ENCODE data around the gene PRMT2. TPM values are rescaled to one million over a fixed set of nuclear protein-coding genes. Genes with fewer than 3 reads are reported as not detected.
"Not testable (repeated sequence)": the region's sequence is repeated elsewhere in the genome, so short reads cannot be mapped to it uniquely, and the experiment has no call there.

PRMT2 gene
- total RNA-seq, 2 donors from 2014 or later = 91.3 to 93.0 TPM

DNA sequence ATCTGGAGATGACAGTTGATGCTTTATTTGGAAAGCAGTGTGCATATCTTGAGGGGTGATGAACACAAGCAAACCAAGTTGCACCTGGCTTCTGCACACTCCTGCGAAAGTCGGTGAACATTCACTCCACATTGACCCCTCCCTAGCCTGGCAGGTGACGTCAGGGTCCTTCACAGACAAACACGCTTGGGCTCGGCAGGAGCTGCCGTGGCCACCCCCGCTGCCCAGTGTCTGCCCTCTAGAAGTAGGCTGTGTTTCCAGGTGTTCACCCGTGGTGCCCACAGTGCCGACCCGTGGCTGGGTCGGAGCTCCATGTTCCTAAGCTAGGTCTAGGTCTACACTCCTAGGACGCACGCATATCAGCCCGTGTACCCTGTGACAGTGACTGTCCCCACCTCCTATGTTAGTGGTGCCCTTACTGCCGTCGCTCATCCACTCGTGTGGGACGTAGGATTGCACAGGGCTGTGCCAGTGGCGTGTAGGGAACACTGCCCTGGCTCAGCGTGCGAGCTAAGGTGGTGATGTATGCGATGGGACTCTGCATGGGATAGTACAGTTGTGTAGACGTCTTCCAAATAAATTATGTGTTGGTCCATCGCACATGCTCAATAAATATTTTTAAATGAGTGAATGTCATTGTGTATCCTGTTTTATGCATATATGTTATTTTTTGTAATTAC is 29.0 kb downstream of the PRMT2 start:
- intact Hi-C loops (cut with DNase I) = no loop called here
- no peak for DNase-seq (ENCODE audit: low spot score)

DNA sequence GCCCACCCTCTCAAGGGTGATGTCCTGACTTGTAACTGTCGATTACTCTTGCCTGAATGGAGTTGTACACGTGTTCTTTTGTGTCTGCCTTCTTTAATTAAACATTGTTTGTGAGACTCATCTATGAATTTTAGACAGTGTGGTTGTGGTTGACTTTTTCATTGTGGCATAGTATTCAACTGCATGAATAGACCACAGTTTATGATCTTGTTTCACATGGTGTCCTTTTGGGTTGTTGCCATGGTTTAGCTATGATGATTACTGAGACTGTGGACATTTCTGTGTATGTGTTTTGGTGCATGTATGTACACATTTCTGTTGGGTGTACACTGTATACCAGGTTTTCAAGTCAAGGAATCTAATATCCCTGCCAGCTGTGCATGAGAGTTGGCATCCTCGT is 30.1 kb downstream of the PRMT2 start:
- intact Hi-C loops (cut with DNase I) = no loop called here
- DNase-seq (ENCODE audit: low spot score) = no peak

DNA sequence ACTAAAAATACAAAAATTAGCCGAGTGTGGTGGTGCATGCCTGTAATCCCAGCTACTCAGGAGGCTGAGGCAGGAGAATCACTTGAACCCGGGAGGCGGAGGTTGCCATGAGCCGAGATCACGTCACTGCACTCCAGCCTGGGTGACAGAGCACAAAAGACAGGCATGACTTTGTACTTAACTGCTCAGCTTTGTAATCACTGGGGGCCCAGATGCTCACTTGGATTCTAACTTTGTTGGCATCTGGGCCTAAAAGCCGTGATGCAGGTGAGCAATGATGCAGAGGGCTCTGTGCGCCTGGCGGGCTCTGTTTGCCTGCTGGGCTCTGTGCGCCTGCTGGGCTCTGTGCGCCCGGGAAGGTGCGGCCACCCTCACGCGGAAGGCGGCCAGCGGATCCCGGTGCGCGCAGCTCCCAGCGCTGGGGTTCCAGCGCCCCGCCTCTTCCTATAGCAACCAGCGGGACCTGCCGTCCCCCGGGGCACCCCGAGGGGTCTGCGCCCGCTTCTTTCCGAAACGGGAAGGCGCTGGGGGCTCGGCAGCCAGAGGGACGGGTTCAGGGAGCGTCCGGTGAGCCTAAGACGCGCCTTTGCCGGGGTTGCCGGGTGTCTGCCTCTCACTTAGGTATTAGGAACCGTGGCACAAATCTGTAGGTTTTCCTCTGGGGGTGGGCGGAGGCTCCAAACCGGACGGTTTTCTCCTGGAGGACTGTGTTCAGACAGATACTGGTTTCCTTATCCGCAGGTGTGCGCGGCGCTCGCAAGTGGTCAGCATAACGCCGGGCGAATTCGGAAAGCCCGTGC is 31.7 kb downstream of the PRMT2 start:
- DNase-seq (ENCODE audit: low spot score) = no peak
- intact Hi-C loops (cut with DNase I) = no loop called here

DNA sequence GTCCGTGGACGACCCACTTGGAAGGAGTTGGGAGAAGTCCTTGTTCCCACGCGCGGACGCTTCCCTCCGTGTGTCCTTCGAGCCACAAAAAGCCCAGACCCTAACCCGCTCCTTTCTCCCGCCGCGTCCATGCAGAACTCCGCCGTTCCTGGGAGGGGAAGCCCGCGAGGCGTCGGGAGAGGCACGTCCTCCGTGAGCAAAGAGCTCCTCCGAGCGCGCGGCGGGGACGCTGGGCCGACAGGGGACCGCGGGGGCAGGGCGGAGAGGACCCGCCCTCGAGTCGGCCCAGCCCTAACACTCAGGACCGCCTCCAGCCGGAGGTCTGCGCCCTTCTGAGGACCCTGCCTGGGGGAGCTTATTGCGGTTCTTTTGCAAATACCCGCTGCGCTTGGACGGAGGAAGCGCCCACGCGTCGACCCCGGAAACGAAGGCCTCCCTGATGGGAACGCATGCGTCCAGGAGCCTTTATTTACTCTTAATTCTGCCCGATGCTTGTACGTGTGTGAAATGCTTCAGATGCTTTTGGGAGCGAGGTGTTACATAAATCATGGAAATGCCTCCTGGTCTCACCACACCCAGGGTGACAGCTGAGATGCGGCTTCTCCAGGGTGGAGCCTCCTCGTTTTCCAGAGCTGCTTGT is 32.4 kb downstream of the PRMT2 start:
- DNase-seq (ENCODE audit: low spot score) = no peak
- intact Hi-C loops (cut with DNase I) = no loop called here

DNA sequence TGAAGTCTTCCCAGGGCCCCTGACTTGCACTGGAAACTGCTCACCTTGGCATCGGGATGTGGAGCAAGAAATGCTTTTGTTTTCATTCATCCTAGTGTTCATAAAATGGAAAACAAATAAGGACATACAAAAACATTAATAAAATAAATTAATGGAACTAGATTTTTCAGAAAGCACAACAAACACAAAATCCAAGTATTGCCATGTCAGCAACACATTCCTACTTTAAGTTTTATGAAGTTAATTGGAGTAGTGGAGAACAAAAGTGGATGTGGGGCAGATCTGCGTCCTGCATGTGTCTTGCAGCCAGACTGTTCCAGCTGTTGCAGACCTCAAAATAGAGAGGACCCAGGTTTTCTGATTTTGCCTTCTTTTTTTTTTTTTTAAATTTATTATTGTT is 32.9 kb downstream of the PRMT2 start:
- intact Hi-C loops (cut with DNase I) = no loop called here
- DNase-seq (ENCODE audit: low spot score) = no peak

DNA sequence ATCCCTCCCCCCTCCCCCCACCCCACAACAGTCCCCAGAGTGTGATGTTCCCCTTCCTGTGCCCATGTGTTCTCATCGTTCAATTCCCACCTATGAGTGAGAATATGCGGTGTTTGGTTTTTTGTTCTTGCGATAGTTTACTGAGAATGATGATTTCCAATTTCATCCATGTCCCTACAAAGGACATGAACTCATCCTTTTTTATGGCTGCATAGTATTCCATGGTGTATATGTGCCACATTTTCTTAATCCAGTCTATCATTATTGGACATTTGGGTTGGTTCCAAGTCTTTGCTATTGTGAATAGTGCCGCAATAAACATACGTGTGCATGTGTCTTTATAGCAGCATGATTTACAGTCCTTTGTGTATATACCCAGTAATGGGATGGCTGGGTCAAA is 33.4 kb downstream of the PRMT2 start:
- intact Hi-C loops (cut with DNase I); DNase-seq (ENCODE audit: low spot score): not testable (repeated sequence)

DNA sequence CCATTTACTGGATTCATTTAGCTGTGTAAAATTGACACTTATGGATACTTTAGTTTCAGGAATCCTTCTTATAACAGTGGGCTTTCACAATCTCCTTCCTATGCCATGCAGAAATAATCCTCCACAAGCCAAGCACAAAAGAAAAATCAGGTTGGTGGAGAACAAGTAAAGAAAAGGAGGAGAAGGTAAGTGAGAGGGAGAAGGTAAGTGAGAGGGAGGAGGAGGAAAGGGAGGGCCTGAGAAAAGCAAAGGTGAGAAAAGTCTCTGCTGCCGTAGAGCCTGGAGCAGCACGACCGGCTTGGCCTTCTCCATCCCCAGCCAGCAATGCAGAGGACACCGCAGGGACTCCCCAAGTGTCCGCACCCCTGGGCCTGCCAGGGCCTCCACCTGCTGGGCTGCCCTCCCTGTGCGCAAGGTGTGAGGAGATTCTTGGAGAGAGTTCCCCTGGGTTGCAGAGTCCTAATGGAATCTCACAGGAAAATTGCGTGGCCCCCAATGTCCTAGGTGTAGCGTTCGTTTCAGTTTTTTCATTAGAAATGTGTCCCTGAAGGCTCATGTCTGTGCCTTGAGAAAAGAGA is 39.0 kb downstream of the PRMT2 start:
- intact Hi-C loops (cut with DNase I) = no loop called here
- DNase-seq (ENCODE audit: low spot score) = peak; percentile 52

DNA sequence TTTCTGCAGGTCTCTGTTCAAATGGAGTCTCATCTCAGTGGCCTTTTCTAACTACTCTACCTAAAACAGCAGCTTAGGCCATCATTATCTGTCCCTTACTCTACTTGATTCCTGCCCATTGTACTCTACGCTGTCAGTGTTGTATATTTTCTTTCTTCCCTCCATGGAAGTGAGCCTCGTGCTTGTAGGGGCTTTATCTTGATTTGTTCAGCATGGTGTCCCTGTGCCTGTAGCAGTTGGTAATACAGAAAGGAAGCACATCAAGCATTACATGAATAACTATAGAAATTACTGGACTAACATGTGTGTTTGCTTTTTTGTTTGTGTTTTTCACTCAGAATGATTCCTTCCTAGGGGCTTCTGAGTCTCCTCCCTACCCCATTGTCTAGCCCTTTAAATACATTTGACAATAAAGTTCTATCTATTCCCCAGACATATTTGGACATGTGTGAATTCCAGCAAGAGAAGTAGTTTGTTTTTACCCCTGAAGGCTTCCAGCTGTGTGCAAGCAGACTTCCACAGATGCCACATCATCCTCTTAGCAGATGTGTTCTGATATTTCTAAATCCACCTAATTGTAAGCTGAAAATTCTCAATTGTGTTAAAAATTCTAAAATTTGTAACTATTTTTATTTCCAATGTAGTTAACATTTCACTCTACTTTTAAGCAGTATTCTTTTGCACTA is 40.3 kb downstream of the PRMT2 start:
- no peak for DNase-seq (ENCODE audit: low spot score)
- intact Hi-C loops (cut with DNase I) = no loop called here

DNA sequence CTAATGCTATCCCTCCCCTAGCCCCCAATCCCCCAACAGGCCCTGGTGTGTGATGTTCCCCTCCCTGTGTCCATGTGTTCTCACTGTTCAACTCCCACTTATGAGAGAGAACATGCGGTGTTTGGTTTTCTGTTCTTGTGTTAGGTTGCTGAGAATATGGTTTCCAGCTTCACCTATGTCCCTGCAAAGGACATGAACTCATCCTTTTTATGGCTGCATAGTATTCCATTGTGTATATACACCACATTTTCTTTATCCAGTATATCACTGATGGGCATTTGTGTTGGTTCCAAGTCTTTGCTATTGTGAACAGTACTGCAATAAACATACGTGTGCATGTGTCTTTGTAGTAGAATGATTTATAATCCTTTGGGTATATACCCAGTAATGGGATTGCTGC is 41.1 kb downstream of the PRMT2 start:
- intact Hi-C loops (cut with DNase I); DNase-seq (ENCODE audit: low spot score): not testable (repeated sequence)

DNA sequence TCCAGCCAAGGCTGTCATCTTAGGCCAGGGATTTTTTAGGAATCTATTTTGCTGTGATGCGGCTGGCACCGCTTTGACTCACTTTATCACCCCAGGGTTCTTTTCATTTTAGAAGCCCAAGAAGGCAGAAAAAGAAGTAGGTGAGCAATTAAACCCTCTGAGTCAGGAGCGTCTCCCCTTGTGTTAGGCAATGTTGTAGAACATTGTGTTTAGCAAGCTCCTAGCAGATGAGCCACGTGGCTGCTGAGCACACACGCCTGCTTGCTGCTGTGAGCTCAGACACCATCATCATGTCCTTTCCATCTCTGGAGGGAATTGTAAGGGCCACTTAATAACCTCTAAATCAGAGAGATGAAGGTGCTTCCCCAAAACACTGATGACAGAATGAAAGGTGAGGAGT is 46.1 kb downstream of the PRMT2 start:
- intact Hi-C loops (cut with DNase I); DNase-seq (ENCODE audit: low spot score): not testable (repeated sequence)

DNA sequence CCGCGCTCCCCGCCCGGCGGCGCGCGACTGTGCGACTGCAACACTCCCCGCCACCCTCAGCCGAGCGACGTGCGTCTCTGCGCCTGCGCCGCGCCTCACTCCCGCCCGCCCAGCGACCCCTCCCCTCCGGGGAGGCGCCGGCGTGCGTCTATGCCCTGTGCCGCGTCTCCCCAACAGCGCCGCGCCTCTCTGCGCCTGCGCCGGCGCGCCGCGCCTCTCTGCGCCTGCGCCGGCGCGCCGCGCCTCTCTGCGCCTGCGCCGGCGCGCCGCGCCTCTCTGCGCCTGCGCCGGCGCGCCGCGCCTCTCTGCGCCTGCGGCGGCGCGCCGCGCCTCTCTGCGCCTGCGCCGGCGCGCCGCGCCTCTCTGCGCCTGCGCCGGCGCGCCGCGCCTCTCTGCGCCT is 63.2 kb downstream of the PRMT2 start:
- intact Hi-C loops (cut with DNase I); DNase-seq (ENCODE audit: low spot score): not testable (repeated sequence)

DNA sequence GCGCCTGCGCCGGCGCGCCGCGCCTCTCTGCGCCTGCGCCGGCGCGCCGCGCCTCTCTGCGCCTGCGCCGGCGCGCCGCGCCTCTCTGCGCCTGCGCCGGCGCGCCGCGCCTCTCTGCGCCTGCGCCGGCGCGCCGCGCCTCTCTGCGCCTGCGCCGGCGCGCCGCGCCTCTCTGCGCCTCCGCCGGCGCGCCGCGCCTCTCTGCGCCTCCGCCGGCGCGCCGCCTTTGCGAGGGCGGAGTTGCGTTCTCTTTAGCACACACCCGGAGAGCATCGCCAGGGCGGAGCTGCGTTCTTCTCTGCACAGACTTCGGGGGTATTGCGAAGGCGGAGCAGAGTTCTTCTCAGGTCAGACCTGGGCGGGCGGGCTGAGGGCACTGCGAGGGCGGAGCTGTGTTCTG is 63.6 kb downstream of the PRMT2 start:
- DNase-seq (ENCODE audit: low spot score); intact Hi-C loops (cut with DNase I): not testable (repeated sequence)

Other genes with a start within 250 kb of the PRMT2 start
- 10 to 100 TPM; 24.3 to 26.4 TPM for gene DIP2A, start 176.8 kb upstream of the PRMT2 start, total RNA-seq
- 1 to 10 TPM; 2.0 to 4.2 TPM for gene S100B, start 30.6 kb upstream of the PRMT2 start, total RNA-seq

Measured in posterior vena cava (tissue), 2 donors.